Stimulated activated CD4-positive, alpha-beta T cell treated with anti-CD3 and anti-CD28 coated beads, TNF-alpha, amount 100 ng/mL, for 4 hours (primary cell): ENCODE data around the gene CD300LG.
"Not testable (repeated sequence)": the region's sequence is repeated elsewhere in the genome, so short reads cannot be mapped to it uniquely, and the experiment has no call there.

Experiments used
- DNase-seq, 3 experiments: peaks; one replicate each; pipeline ENCODE4 v3.0.0-alpha.2; 2020; ENCODE audit warnings: low read depth in 3 of 3

CD300LG gene

GRCh38 chr17:43846963-43847371 lies at the start of gene CD300LG:
CD300LG (plus strand) TSS chr17:43847176; CDS start chr17:43847217, 41 bp downstream.
- no peak for DNase-seq

GRCh38 chr17:43798024-43798423 lies 49.0 kb upstream of the CD300LG start:
- DNase-seq = not testable (repeated sequence)

- no peak for DNase-seq
Measured at GRCh38 chr17:43799047-43799446, 47.9 kb upstream of the CD300LG start.

GRCh38 chr17:43800736-43801135 lies 46.2 kb upstream of the CD300LG start:
- no peak for DNase-seq

- no peak for DNase-seq
Measured at GRCh38 chr17:43801844-43802243, 45.1 kb upstream of the CD300LG start.

DNA sequence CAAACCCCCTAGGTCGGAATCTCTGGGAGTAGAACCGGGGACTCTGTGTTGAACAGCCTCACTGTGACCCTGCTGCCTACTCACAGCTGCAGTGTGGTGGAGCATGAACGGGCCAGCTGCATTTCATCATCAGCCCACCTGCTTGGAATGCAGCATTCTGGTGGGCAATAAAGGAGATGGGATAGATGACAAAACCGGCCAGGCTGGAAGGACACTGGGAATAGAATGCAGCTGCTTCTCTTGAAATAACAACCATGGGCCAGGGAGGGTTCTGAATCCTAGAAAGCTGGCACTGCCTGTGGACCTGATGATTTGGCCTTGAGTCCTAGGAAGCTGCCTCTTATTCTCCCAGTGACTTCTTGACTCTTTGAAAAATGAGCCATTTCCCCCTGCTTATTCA lies 43.2 kb upstream of the CD300LG start:
- no peak for DNase-seq

DNA sequence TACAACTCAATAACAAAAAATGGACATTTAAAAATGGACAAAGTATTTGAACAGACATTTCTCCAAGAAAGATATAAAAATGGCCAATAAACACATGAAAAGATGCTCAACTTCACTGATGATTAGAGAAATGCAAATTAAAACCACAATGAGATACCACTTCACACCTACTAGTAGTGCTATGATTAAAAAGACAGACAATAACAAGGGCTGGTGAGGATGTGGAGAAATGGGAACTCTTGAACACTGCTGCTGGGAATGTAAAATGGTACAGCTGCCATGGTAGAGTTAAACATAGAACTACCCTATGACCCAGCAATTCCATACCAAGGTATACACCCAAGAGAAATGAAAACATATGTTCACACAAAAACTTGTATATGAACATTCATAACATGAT lies 41.9 kb upstream of the CD300LG start:
- DNase-seq = no peak

GRCh38 chr17:43808076-43808475 lies 38.9 kb upstream of the CD300LG start:
- no peak for DNase-seq

DNA sequence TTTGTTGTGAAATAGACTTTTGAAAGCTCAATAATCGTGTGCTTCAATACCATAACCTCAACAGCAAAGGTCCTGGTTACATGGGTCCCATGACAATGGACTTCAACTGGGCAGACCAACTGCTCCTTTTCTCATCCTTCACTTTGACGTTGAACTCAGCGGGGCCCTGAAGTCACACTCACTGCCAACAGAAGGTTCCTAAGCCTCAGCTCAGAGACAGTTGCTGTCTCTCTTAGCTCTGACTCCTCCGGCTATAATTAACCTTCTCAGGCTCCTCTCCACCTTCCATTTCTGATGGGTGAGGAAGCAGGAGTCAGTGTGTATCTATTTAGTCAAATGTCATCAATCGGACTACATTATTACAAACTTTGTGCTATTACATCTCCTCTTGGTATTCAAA lies 37.9 kb upstream of the CD300LG start:
- DNase-seq = no peak

- DNase-seq = no peak
Measured at GRCh38 chr17:43810226-43810715, 36.7 kb upstream of the CD300LG start.

- no peak for DNase-seq
Measured at GRCh38 chr17:43810823-43811222, 36.2 kb upstream of the CD300LG start.

DNA sequence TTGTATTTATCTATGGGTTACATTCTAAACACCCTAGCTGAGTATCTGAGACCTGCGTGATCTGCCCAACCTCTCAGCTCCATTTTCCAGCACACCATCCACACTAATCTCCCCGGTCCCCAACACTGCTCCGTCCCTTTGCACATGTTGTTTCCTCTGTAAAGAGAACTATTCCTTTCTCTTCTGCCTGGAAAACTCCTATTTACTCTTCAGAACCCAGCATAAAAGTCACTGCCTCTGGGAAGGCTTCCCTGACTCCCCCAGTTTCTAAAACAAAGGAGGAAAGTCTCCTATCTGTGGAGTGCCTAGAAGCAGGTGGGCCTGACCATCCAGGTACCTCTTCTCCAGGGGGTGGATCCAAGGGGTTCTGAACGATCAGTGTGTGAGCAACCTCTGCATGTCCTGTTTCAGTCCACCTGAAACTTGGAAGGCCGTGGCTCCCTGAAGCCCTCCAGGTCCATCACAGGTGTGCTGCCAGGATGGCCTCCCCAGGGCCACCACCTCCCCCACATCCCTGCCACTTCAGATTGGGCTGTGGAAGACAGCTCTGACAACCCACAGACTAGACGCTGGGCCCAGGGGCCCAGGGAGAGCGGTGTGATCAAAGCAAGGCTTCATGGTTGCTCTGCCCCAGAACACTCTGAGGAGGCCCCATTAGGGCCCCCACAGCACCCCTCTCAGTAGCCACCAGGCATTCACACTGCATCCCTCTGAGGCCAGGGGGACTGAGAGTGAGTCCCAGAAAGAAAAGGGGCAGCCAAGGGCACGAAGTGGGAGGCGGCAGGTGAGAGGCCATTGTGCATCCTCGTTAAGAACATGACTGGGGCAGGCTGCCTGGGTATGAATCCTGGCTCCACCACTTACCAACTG lies 34.3 kb upstream of the CD300LG start:
- DNase-seq = no peak

- DNase-seq = no peak
Measured at GRCh38 chr17:43813386-43813785, 33.6 kb upstream of the CD300LG start.

DNA sequence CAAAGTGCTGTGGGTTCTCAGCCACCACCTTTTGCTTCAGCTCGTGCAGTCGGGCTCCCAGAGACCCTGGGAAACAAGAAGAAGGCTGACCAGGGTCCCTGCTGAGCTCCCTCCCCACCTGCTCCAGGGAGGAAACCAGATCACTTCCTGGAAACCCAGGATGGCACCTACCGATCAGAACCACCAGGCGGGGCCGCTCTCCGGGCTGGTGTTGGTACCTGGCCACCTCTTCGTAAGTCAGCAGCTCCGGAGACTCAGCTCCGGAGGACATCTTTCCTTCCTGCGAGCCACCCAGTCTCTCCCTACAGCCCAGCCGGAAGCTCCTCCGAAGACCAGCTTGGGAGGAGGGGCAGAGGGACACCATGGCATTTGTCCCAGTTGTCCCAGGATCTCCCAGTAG lies 33.0 kb upstream of the CD300LG start:
- no peak for DNase-seq

GRCh38 chr17:43814714-43815113 lies 32.3 kb upstream of the CD300LG start:
- DNase-seq = no peak

DNA sequence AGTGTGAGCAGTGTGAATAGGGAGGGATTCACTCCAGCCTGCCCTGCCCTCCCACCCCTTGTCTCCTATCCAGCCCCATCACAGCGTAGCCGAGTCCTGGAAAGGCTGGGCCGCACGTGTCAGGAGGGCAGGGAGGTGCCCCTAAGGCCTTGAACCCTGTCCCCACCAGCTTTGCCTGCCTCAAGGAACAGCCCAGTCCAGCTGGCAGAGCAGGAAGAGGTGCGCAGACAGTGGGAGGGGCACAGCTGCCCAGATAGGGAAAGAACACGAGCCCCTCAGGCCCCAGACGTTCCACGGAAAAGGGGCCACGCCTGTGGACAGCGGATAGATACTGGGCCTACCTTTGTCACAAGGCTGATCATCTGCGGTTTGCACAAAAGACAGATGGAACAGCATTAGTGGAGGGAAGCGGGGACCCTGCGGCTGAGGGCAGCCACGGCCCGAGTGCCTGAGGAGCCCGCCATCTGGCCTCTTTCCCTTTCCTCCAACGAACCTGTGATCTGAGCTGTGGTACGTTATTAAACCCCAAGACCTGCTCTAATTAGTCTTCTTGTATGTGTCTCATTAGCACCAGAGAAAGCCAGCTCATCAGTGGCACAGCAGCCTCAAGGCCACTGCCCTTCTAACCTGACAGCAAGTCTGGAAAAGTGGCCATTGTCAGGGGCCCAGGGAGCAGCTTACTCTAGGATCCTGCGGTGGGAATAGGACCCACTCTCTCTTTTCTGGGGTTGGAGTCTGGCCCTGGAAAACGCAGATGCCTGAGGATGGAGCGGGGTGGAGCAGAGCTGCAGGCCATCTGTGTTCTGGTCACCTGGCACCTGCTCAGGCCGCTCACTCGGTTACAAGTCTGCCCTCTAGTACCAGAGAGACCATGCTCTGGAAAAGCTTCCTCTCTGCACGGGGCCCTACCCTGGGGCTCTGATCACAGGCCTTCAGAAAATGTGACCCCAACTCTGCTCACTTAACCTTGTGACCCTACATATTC lies 30.3 kb upstream of the CD300LG start:
- no peak for DNase-seq

GRCh38 chr17:43817826-43818225 lies 29.1 kb upstream of the CD300LG start:
- DNase-seq = no peak

DNA sequence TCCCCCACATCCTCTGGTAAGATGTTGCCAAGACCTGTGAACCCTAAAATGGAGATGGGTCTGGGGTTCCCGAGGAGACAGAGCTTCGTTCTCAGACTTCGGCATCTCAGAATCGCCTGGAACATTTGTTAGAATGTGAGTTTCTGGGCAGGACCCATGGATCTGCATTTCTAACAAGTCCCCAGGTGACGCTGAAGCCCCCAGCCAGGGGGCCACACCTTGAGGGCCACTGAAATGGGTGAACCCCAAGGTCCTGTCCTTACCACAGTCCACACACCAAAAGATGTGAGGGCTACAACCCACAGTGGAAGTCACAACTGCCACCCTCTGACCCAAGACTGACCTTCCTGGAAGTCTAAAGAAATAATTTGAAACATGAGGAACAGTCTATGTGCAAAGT lies 28.0 kb upstream of the CD300LG start:
- DNase-seq = no peak

DNA sequence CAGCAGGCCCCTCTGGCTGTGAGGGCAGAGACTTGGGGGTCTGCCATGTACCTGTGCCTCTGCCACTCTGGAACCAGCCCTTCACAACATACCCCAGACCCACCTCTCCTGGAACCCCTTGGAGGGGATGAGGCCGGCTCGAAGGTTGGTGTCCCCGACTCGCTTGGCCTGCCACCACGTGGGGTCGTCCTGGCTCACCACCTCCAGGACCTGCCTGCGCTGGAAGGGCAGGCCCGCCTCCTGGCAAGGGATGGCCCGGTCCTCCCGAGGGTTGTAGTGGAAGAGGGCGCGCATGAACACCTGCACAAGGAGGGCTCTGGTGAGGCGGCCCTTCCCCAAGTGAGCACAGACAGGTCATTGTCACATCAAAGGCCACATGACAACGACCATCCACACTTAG lies 26.2 kb upstream of the CD300LG start:
- no peak for DNase-seq

- no peak for DNase-seq
Measured at GRCh38 chr17:43822570-43823190, 24.3 kb upstream of the CD300LG start.

- DNase-seq = no peak
Measured at GRCh38 chr17:43823350-43824084, 23.5 kb upstream of the CD300LG start.
